Measurements from ENCODE around the gene IGDCC3.
"Not testable (repeated sequence)": the region's sequence is repeated elsewhere in the genome, so short reads cannot be mapped to it uniquely, and the experiment has no call there.

IGDCC3 gene

GRCh38 chr15:65405791-65406423 lies 28.1 kb upstream of the IGDCC3 start:
- DNase-seq, result no peak

- DNase-seq, result no peak
These were observed 26.5 kb upstream of the IGDCC3 start for GRCh38 chr15:65404186-65404872.

- DNase-seq, result no peak
These were observed 25.2 kb upstream of the IGDCC3 start for GRCh38 chr15:65402961-65403360.

- no peak for DNase-seq
These were observed 23.9 kb upstream of the IGDCC3 start for GRCh38 chr15:65401611-65402240.

- DNase-seq, result peak; percentile 19
These were observed 23.2 kb upstream of the IGDCC3 start for GRCh38 chr15:65400760-65401610.

GRCh38 chr15:65399997-65400396 lies 22.2 kb upstream of the IGDCC3 start:
- DNase-seq, result no peak

GRCh38 chr15:65399001-65399706 lies 21.4 kb upstream of the IGDCC3 start:
- DNase-seq, result no peak

GRCh38 chr15:65398486-65398885 lies 20.7 kb upstream of the IGDCC3 start:
- not testable (repeated sequence) for DNase-seq

GRCh38 chr15:65396965-65397317 lies 19.1 kb upstream of the IGDCC3 start:
- no peak for DNase-seq

- no peak for DNase-seq
These were observed 18.6 kb upstream of the IGDCC3 start for GRCh38 chr15:65396283-65396964.

- no peak for DNase-seq
These were observed 17.9 kb upstream of the IGDCC3 start for GRCh38 chr15:65395567-65396202.

GRCh38 chr15:65394936-65395335 lies 17.1 kb upstream of the IGDCC3 start:
- DNase-seq, result no peak

- DNase-seq, result no peak
These were observed 16.5 kb upstream of the IGDCC3 start for GRCh38 chr15:65394280-65394789.

- no peak for DNase-seq
These were observed 15.8 kb upstream of the IGDCC3 start for GRCh38 chr15:65393557-65393956.

GRCh38 chr15:65393091-65393490 lies 15.3 kb upstream of the IGDCC3 start:
- no peak for DNase-seq

GRCh38 chr15:65392368-65392767 lies 14.6 kb upstream of the IGDCC3 start:
- no peak for DNase-seq

- DNase-seq, result no peak
These were observed 13.9 kb upstream of the IGDCC3 start for GRCh38 chr15:65391732-65392131.

- no peak for DNase-seq
These were observed 12.6 kb upstream of the IGDCC3 start for GRCh38 chr15:65390447-65390846.

- DNase-seq, result no peak
These were observed 11.4 kb upstream of the IGDCC3 start for GRCh38 chr15:65389226-65389625.

GRCh38 chr15:65388306-65389080 lies 10.7 kb upstream of the IGDCC3 start:
- DNase-seq, result no peak

- DNase-seq, result no peak
These were observed 9.1 kb upstream of the IGDCC3 start for GRCh38 chr15:65386886-65387285.
